Stimulated activated naive B cell treated with anti-CD40 and anti-IgM and Interleukin-4, amounts not matched to agents 10 μg/mL and 1 μg/mL and 100 μg/mL, for 72 hours (primary cell): Measurements from ENCODE around the gene PLA2G4D.
A peak's percentile ranks its signal among the peaks of the same experiment; 100 is the strongest.

Experiments
- ATAC-seq, 2 donors: fragments of 150-1000 bp; cut with Tn5 transposase; replicated peaks; 2 replicates each; pipeline ENCODE4 v1.10.0; 2021; ENCODE audit warnings: moderate library complexity in 1 of 2
- DNase-seq: peaks from one replicate; pipeline ENCODE4 v3.0.0; 2021
- H3K27ac Mint-ChIP-seq: one replicate; pipeline ENCODE4 v1.8.0; 2022; ENCODE audit warnings: mild to moderate bottlenecking, mixed read lengths
- H3K27me3 Mint-ChIP-seq, 2 donors: one replicate each; pipeline ENCODE4 v1.8.0; 2022; ENCODE audit warnings: mixed read lengths in 2 of 2
- H3K36me3 Mint-ChIP-seq, 2 donors: one replicate each; pipeline ENCODE4 v1.8.0; 2022; ENCODE audit warnings: mixed read lengths in 2 of 2, mild to moderate bottlenecking in 1 of 2
- H3K4me1 Mint-ChIP-seq, 2 donors: one replicate each; pipeline ENCODE4 v1.8.0; 2022; ENCODE audit warnings: mixed read lengths in 2 of 2, mild to moderate bottlenecking in 1 of 2
- H3K4me3 Mint-ChIP-seq, 2 donors: one replicate each; pipeline ENCODE4 v1.8.0; 2022; ENCODE audit warnings: mild to moderate bottlenecking in 2 of 2, mixed read lengths in 2 of 2, moderate library complexity in 1 of 2
- H3K9me3 Mint-ChIP-seq, 2 donors: one replicate each; pipeline ENCODE4 v1.8.0; 2022; ENCODE audit warnings: mixed read lengths in 2 of 2, mild to moderate bottlenecking in 1 of 2

The PLA2G4D gene

GRCh38 chr15:42080186-42080918 is 14.0 kb downstream of the PLA2G4D start:
- Mint-ChIP-seq H3K27ac (no peak overlapping the region), H3K9me3 (no peaks in the 10 kb centered on the region), H3K27me3 (peaks cover 15 to 21% of the 10 kb centered on the region in 2 donors), H3K36me3 (no peaks in the 10 kb centered on the region), H3K4me3 (no peak overlapping the region), H3K4me1 (peaks cover 2 to 7% of the 10 kb centered on the region in 2 donors)
- DNase-seq (no peak), ATAC-seq (no peak)

- Mint-ChIP-seq H3K4me3 (no peak overlapping the region), H3K27ac (no peak overlapping the region), H3K9me3 (no peaks in the 10 kb centered on the region), H3K36me3 (no peaks in the 10 kb centered on the region), H3K4me1 (peaks cover 2 to 5% of the 10 kb centered on the region in 2 donors), H3K27me3 (peaks cover 14 to 18% of the 10 kb centered on the region in 2 donors)
- ATAC-seq (no peak), DNase-seq (no peak)
These were observed 14.9 kb downstream of the PLA2G4D start for GRCh38 chr15:42079401-42079908.

- no peaks in the 10 kb centered on the region for H3K4me1 Mint-ChIP-seq
- H3K4me3 Mint-ChIP-seq, result no peak overlapping the region
- no peaks in the 10 kb centered on the region for H3K9me3 Mint-ChIP-seq
- ATAC-seq (no peak), DNase-seq (no peak)
- H3K36me3 Mint-ChIP-seq, result no peaks in the 10 kb centered on the region
- peaks cover 9 to 13% of the 10 kb centered on the region in 2 donors for H3K27me3 Mint-ChIP-seq
- H3K27ac Mint-ChIP-seq, result no peak overlapping the region
These were observed 15.5 kb downstream of the PLA2G4D start for GRCh38 chr15:42078903-42079302.

DNA sequence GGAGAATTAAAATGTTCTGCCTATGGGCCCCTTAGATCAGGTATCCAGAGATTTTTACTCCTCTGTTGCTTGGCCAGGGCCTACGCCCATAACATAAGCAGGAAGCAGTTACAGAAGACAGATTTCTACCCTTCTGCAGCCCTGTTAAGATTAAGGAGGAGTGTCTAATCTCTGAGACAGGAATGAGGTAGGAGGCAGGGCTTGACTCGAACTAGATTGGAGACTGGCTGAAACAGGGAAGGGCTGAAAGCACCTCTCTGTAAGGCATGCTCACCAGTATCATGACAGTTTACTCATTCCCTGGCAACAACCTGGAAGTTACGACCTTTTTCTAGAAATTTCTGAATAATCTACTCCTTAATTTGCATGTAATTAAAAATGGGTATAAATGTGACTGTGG is 16.7 kb downstream of the PLA2G4D start:
- Mint-ChIP-seq H3K9me3 (no peaks in the 10 kb centered on the region), H3K4me3 (no peak overlapping the region), H3K27me3 (peaks cover 0 to 8% of the 10 kb centered on the region in 2 donors), H3K27ac (no peak overlapping the region), H3K4me1 (no peaks in the 10 kb centered on the region), H3K36me3 (no peaks in the 10 kb centered on the region)
- peak in 1 of 2 donors; percentile 18 for ATAC-seq
- DNase-seq, result no peak

- Mint-ChIP-seq H3K36me3 (no peaks in the 10 kb centered on the region), H3K4me1 (no peaks in the 10 kb centered on the region), H3K27ac (no peak overlapping the region), H3K4me3 (no peak overlapping the region), H3K9me3 (no peaks in the 10 kb centered on the region), H3K27me3 (peaks cover 10 to 20% of the 10 kb centered on the region in 2 donors)
- ATAC-seq (no peak), DNase-seq (no peak)
These were observed 20.9 kb downstream of the PLA2G4D start for GRCh38 chr15:42073418-42073817.

GRCh38 chr15:42072141-42072685 is 22.1 kb downstream of the PLA2G4D start:
- H3K4me1 Mint-ChIP-seq, result no peaks in the 10 kb centered on the region
- H3K9me3 Mint-ChIP-seq, result peaks cover 4 to 5% of the 10 kb centered on the region in 2 donors
- H3K4me3 Mint-ChIP-seq, result no peak overlapping the region
- ATAC-seq, result no peak
- DNase-seq, result no peak
- H3K36me3 Mint-ChIP-seq, result peaks cover 0 to 4% of the 10 kb centered on the region in 2 donors
- no peak overlapping the region for H3K27ac Mint-ChIP-seq
- H3K27me3 Mint-ChIP-seq, result peaks cover 13 to 20% of the 10 kb centered on the region in 2 donors

DNA sequence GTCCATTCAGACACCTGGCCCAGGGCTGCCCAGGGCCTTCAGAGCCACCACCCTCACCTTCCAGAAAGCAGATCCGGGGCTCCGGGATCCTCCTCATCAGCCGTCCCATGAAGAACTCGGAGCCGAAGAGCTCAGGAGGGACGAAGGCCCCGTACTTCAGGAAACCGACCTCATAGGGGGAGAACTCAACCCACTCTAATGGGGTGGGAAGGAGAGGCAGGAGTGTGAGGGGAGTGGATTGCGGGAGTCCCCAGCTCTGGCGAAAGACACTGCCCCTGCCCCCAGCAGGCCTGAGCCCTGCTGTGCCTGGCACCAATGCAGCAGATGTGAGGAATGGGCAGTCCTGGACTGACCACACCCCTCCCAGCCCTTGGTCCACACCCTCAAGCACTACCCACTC is 22.6 kb downstream of the PLA2G4D start:
- no peak overlapping the region for H3K4me3 Mint-ChIP-seq
- H3K4me1 Mint-ChIP-seq, result no peaks in the 10 kb centered on the region
- no peak overlapping the region for H3K27ac Mint-ChIP-seq
- H3K27me3 Mint-ChIP-seq, result peaks cover 14 to 22% of the 10 kb centered on the region in 2 donors
- H3K36me3 Mint-ChIP-seq, result peaks cover 0 to 4% of the 10 kb centered on the region in 2 donors
- H3K9me3 Mint-ChIP-seq, result peaks cover 5 to 7% of the 10 kb centered on the region in 2 donors
- no peak for DNase-seq
- ATAC-seq, result no peak

DNA sequence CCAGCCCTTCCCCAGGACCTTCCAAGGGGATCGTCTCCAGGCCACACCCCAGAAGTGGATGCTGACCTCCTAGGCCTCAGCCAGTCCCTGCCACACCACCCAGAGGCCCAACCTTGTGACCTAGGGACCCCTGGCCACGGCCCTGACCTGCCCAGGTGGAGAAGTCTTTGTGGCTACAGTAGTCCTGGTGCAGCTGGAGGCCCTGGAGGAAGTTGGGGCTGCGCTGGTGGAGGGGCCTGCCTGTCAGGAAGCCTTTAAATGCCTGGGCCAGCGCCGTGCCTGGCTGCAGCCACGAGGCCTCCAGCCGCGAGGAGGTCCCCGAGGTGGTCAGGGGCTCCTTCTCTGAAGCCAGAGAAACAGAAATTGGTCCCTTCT is 23.4 kb downstream of the PLA2G4D start:
- peaks cover 0 to 4% of the 10 kb centered on the region in 2 donors for H3K36me3 Mint-ChIP-seq
- peaks cover 5 to 7% of the 10 kb centered on the region in 2 donors for H3K9me3 Mint-ChIP-seq
- ATAC-seq, result no peak
- peaks cover 0 to 2% of the 10 kb centered on the region in 2 donors for H3K4me1 Mint-ChIP-seq
- H3K27ac Mint-ChIP-seq, result no peak overlapping the region
- H3K27me3 Mint-ChIP-seq, result peaks cover 22 to 29% of the 10 kb centered on the region in 2 donors
- no peak overlapping the region for H3K4me3 Mint-ChIP-seq
- no peak for DNase-seq

DNA sequence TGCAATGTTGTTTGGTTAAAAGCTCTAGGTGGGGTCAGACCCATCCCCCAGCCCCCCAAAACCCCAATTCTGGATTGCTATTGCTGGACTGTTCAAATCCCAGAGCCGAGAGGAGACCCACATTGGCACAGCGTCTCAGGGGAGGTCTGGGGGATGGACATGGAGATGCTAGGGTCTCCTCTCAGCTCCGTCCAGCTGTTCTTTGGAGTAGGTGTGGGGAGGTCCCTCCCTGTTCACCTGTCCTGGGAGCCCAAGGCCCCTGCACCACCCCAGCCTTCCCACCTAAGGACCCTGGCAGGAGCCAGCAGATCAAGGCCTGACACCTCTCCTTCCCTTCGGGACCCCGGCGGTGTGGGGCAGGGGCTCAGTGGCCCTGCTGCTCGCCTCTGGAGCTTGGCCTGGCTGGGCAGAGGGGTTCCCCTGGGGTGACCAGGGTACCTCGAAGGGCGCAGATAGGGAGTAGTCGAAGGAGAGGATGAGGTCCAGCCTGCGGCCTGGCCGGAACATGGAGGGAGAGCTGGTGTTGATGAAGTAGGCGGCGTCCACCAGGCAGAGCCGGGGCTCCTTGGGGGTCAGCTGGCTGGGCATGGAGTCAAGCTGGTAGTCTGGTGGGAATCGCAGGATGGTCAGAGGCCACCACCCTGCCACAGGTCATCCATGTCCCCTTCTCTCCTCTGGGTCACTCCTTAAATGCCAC is 23.9 kb downstream of the PLA2G4D start:
- Mint-ChIP-seq H3K27me3 (peaks cover 23 to 32% of the 10 kb centered on the region in 2 donors), H3K36me3 (peaks cover 0 to 4% of the 10 kb centered on the region in 2 donors), H3K4me3 (no peak overlapping the region), H3K9me3 (peaks cover 5 to 7% of the 10 kb centered on the region in 2 donors), H3K27ac (no peak overlapping the region), H3K4me1 (peaks cover 0 to 2% of the 10 kb centered on the region in 2 donors)
- DNase-seq, result no peak
- ATAC-seq, result no peak

DNA sequence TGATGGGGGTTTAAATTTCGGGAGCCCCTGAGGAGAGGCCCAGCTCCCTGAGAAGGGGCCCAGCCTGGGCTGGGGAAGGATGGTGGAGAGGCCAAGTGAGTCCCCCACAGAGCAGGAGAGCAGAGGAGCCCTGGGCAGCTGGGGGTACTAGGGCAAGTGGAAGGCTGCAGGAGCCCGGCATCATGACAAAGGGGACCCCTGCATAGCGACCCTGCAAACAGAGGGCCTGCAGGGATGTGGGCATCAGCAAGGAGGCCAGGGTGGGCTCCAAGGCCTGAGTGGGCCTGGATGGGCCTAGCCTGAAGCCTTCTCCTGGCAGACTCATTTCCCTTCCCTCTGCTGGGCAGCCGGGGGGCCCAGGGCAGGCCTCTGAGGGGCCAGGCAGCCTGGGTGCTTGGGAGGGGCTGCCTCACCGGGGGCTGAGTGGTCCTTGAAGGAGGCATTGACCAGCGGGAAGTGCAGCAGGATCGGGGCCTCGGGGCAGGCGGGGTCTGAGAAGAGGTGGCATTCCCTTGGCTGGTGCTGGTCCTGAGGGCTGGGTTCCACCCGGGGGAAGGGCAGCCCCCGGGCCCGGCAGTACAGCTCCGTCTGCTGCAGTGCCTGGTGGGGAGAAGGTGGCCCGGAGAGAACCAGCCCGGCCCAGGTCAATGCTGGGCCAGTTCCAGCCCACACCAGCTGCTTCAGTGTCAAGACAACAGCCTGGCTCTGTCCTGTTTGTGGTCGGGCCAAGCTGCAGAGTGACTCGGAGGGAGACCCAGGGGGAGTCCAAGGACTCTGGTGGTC is 24.7 kb downstream of the PLA2G4D start:
- H3K4me3 Mint-ChIP-seq, result no peak overlapping the region
- H3K4me1 Mint-ChIP-seq, result peaks cover 0 to 2% of the 10 kb centered on the region in 2 donors
- H3K27ac Mint-ChIP-seq, result no peak overlapping the region
- ATAC-seq, result no peak
- no peak for DNase-seq
- peaks cover 25 to 34% of the 10 kb centered on the region in 2 donors for H3K27me3 Mint-ChIP-seq
- H3K36me3 Mint-ChIP-seq, result peaks cover 0 to 4% of the 10 kb centered on the region in 2 donors
- H3K9me3 Mint-ChIP-seq, result peaks cover 5 to 7% of the 10 kb centered on the region in 2 donors

- no peak for ATAC-seq
- no peak for DNase-seq
- Mint-ChIP-seq H3K4me3 (no peak overlapping the region), H3K27ac (no peak overlapping the region), H3K4me1 (peaks cover 0 to 2% of the 10 kb centered on the region in 2 donors), H3K27me3 (peaks cover 27 to 34% of the 10 kb centered on the region in 2 donors), H3K9me3 (peaks cover 5 to 7% of the 10 kb centered on the region in 2 donors), H3K36me3 (peaks cover 0 to 4% of the 10 kb centered on the region in 2 donors)
These were observed 25.3 kb downstream of the PLA2G4D start for GRCh38 chr15:42069025-42069424.

DNA sequence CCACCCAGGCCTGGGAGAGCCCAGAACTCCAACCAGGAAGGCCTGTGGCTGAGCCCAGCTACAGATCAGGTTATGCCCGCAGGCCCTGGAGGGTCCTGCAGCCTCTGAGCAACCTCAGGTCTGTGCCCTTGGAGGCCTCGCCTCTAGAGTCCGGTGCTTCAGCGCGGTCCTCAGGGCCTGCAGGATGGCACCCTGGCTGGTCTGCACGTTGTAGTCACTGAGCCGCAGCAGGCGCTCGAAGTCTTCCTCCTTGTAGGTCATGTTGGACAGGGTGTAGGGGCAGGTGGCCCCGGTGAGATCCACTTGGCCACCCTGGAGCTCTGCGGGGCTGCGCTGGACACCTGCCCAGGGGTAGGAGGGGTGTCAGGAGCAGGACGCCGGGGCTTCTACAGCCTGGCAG is 25.8 kb downstream of the PLA2G4D start:
- H3K27ac Mint-ChIP-seq, result no peak overlapping the region
- DNase-seq (no peak), ATAC-seq (no peak)
- H3K36me3 Mint-ChIP-seq, result peaks cover 0 to 4% of the 10 kb centered on the region in 2 donors
- peaks cover 0 to 2% of the 10 kb centered on the region in 2 donors for H3K4me1 Mint-ChIP-seq
- H3K9me3 Mint-ChIP-seq, result peaks cover 5 to 7% of the 10 kb centered on the region in 2 donors
- no peak overlapping the region for H3K4me3 Mint-ChIP-seq
- H3K27me3 Mint-ChIP-seq, result peaks cover 31 to 38% of the 10 kb centered on the region in 2 donors

GRCh38 chr15:42066764-42067415 is 27.5 kb downstream of the PLA2G4D start:
- Mint-ChIP-seq H3K9me3 (peaks cover 5 to 7% of the 10 kb centered on the region in 2 donors), H3K4me3 (no peak overlapping the region), H3K36me3 (peaks cover 0 to 4% of the 10 kb centered on the region in 2 donors), H3K4me1 (peaks cover 0 to 2% of the 10 kb centered on the region in 2 donors), H3K27me3 (peaks cover 37 to 45% of the 10 kb centered on the region in 2 donors), H3K27ac (no peak overlapping the region)
- DNase-seq (no peak), ATAC-seq (no peak)
